A673 (cell line): ENCODE measurements around the gene LRRC3B. TPM values are rescaled to one million over a fixed set of nuclear protein-coding genes. Genes with fewer than 3 reads are reported as not detected.

Experiments
- BruUV-seq: library from RNA; stranded (reverse); fragments of 400-500 nt; replicated peaks from 2 replicates; lab custom pipeline; 2021; lab: Mats Ljungman, UMichigan
- CTCF ChIA-PET: fragments of 300-600 bp; sonication (Branson Sonifier 250); formaldehyde crosslinking; loops from one replicate; lab custom pipeline; 2022; ENCODE audit warnings: antibody characterized with exemption; lab: Charles Lee
- POLR2A ChIA-PET: fragments of 300-600 bp; sonication (Branson Sonifier 250); formaldehyde crosslinking; loops from one replicate; lab custom pipeline; 2022; ENCODE audit warnings: antibody characterized with exemption; ENCODE audit not compliant: low non-redundant PET; lab: Charles Lee
- DNase-seq: peaks from one replicate; pipeline ENCODE4 v3.0.0-alpha.2; 2015; ENCODE audit warnings: low spot score
- H3K27ac ChIP-seq: fragments of 200-600 bp; sonication (generic); 2 replicates; pipeline ENCODE4 v1.5.1; 2016; ENCODE audit warnings: mixed run types, low read depth, mild to moderate bottlenecking, mixed read lengths, antibody characterized with exemption, low read length; ENCODE audit not compliant: poor library complexity, severe bottlenecking
- H3K27me3 ChIP-seq: fragments of 200-600 bp; sonication (generic); replicated peaks from 2 replicates; pipeline ENCODE4 v1.6.1; 2017; ENCODE audit warnings: mixed run types, low read depth, mild to moderate bottlenecking, mixed read lengths, antibody characterized with exemption, low read length; ENCODE audit not compliant: insufficient read depth, poor library complexity
- H3K36me3 ChIP-seq: fragments of 200-600 bp; sonication (generic); 2 replicates; pipeline ENCODE4 v1.6.1; 2016; ENCODE audit warnings: mixed run types, mild to moderate bottlenecking, mixed read lengths, antibody characterized with exemption, low read length; ENCODE audit not compliant: insufficient read depth, poor library complexity, severe bottlenecking
- H3K4me1 ChIP-seq: fragments of 200-600 bp; sonication (generic); 2 replicates; pipeline ENCODE4 v1.6.1; 2017; ENCODE audit warnings: mixed run types, mild to moderate bottlenecking, mixed read lengths, antibody characterized with exemption, low read length; ENCODE audit not compliant: insufficient read depth, poor library complexity, severe bottlenecking
- H3K4me3 ChIP-seq: fragments of 200-600 bp; sonication (generic); 2 replicates; pipeline ENCODE4 v1.5.1; 2016; ENCODE audit warnings: low read depth, mixed run types, mild to moderate bottlenecking, mixed read lengths, low read length; ENCODE audit not compliant: poor library complexity, severe bottlenecking
- H3K9me3 ChIP-seq: fragments of 200-600 bp; sonication (generic); 2 replicates; pipeline ENCODE4 v1.6.1; 2016; ENCODE audit warnings: mixed run types, low read depth, mild to moderate bottlenecking, mixed read lengths, antibody characterized with exemption, low read length; ENCODE audit not compliant: poor library complexity, severe bottlenecking
- EZH2 ChIP-seq: fragments of 200-600 bp; sonication (generic); IDR thresholded peaks from 2 replicates; pipeline ENCODE4 v1.6.1; 2017; ENCODE audit warnings: borderline replicate concordance, low read depth, mild to moderate bottlenecking, mixed read lengths, antibody characterized with exemption, low read length; ENCODE audit not compliant: poor library complexity, severe bottlenecking
- intact Hi-C: fragments of 100-400 bp; cut with micrococcal nuclease; formaldehyde crosslinking; loops from one replicate; pipeline ENCODE4 v1.10.0; 2022; ENCODE audit not compliant: unreplicated experiment
- total RNA-seq: library from RNA; stranded (reverse); gene quantifications from 2 replicates; pipeline ENCODE4 v1.2.3, GENCODE V29; 2021
- TF ChIP-seq, protein P1 (sequence below): fragments of 300-800, 200-600 bp; sonication (generic); conservative IDR thresholded peaks from 2 replicates; pipeline ENCODE4 v1.5.1; 2017; ENCODE audit warnings: low read depth, mild to moderate bottlenecking, antibody characterized with exemption, low read length, moderate library complexity, mixed read lengths

Gene LRRC3B
- total RNA-seq, 1 experiment from 2014 or later, result not detected

DNA sequence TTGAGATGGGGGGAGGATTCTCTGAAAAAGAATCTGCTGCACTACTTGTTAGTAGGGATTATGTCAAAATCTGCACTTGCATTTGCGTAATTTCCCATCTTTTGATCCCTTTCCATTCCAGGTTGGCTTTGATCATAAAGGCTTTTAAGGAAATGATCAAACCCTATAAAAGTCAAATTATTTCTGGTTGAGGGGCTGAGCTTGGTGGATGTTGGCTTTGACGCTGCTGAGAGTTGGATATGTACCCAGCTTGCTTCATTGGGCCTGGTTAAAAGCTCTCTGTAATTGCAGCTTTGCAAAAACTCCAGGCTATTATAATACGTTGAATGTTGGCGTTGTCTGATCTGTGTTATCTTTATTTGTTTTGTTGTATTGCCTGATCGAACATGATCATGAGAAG lies 12.0 kb downstream of the LRRC3B start:
- BruUV-seq, result no TSS peak
- Histone ChIP-seq H3K36me3 (no peaks in the 10 kb centered on the region), H3K4me1 (no peaks in the 10 kb centered on the region), H3K4me3 (no peak overlapping the region), H3K27ac (no peak overlapping the region), H3K9me3 (no peaks in the 10 kb centered on the region), H3K27me3 (no peaks in the 10 kb centered on the region)
- intact Hi-C loops, result no loop called here
- CTCF ChIA-PET, result no interaction called here
- no peak for DNase-seq
- POLR2A ChIA-PET, result no interaction called here
- no peak for TF ChIP-seq EZH2
- TF ChIP-seq, protein P1, sequence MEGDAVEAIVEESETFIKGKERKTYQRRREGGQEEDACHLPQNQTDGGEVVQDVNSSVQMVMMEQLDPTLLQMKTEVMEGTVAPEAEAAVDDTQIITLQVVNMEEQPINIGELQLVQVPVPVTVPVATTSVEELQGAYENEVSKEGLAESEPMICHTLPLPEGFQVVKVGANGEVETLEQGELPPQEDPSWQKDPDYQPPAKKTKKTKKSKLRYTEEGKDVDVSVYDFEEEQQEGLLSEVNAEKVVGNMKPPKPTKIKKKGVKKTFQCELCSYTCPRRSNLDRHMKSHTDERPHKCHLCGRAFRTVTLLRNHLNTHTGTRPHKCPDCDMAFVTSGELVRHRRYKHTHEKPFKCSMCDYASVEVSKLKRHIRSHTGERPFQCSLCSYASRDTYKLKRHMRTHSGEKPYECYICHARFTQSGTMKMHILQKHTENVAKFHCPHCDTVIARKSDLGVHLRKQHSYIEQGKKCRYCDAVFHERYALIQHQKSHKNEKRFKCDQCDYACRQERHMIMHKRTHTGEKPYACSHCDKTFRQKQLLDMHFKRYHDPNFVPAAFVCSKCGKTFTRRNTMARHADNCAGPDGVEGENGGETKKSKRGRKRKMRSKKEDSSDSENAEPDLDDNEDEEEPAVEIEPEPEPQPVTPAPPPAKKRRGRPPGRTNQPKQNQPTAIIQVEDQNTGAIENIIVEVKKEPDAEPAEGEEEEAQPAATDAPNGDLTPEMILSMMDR, result no peak

- ChIA-PET CTCF (no interaction called here), POLR2A (no interaction called here)
- intact Hi-C loops, result no loop called here
Observed at GRCh38 chr3:26636096-26636727, 13.6 kb downstream of the LRRC3B start.

GRCh38 chr3:26637698-26638097 lies 15.1 kb downstream of the LRRC3B start:
- intact Hi-C loops, result no loop called here

More at GRCh38 chr3:26636096-26636727, 13.6 kb downstream of the LRRC3B start:
- DNase-seq, result no peak
- Histone ChIP-seq H3K4me3 (no peak overlapping the region), H3K4me1 (no peaks in the 10 kb centered on the region), H3K9me3 (no peaks in the 10 kb centered on the region), H3K27me3 (no peaks in the 10 kb centered on the region), H3K36me3 (no peaks in the 10 kb centered on the region), H3K27ac (no peak overlapping the region)
- TF ChIP-seq, protein P1, result no peak
- TF ChIP-seq EZH2, result no peak
- BruUV-seq, result no TSS peak

More at GRCh38 chr3:26637698-26638097, 15.1 kb downstream of the LRRC3B start:
- Histone ChIP-seq H3K4me1 (no peaks in the 10 kb centered on the region), H3K4me3 (no peak overlapping the region), H3K9me3 (no peaks in the 10 kb centered on the region), H3K27me3 (no peaks in the 10 kb centered on the region), H3K27ac (no peak overlapping the region), H3K36me3 (no peaks in the 10 kb centered on the region)
- no TSS peak for BruUV-seq
- CTCF ChIA-PET, result no interaction called here
- no peak for TF ChIP-seq EZH2
- TF ChIP-seq, protein P1, result no peak
- DNase-seq, result no peak
- POLR2A ChIA-PET, result no interaction called here
